ENCODE measurements around the gene FAM131B.

DNA sequence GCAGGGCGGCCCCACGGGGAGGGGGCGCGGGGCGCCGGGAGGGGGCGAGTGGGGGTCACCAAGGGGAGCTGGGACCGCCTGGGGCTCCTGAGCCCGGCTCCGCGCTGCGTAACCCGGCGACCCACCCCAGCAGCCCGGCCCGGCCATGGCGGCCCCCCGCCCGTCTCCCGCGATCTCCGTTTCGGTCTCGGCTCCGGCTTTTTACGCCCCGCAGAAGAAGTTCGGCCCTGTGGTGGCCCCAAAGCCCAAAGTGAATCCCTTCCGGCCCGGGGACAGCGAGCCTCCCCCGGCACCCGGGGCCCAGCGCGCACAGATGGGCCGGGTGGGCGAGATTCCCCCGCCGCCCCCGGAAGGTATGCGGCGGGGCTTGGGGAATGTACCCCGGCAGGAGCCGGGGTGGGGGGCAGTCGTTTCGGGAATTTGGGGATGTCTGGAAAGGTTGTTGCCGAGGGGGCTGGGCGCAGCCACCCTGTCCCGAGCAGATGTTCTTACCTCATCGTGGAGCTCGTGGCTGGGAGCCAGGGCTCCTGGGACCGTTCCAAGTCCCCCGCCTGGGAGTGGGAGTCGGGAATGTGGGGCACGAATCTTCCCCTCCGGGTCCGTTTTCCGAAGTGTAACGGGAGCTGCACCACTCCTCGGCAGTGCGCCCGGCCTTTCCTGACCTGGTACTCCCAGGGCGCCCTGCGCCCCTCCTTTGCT lies 19.1 kb upstream of the FAM131B start:
- no peak for TF ChIP-seq SMAD3 (CRISPR knock-in tag; IDR thresholded peaks at IDR 0.05; ENCODE audit: borderline replicate concordance)
- TF ChIP-seq, protein P1, sequence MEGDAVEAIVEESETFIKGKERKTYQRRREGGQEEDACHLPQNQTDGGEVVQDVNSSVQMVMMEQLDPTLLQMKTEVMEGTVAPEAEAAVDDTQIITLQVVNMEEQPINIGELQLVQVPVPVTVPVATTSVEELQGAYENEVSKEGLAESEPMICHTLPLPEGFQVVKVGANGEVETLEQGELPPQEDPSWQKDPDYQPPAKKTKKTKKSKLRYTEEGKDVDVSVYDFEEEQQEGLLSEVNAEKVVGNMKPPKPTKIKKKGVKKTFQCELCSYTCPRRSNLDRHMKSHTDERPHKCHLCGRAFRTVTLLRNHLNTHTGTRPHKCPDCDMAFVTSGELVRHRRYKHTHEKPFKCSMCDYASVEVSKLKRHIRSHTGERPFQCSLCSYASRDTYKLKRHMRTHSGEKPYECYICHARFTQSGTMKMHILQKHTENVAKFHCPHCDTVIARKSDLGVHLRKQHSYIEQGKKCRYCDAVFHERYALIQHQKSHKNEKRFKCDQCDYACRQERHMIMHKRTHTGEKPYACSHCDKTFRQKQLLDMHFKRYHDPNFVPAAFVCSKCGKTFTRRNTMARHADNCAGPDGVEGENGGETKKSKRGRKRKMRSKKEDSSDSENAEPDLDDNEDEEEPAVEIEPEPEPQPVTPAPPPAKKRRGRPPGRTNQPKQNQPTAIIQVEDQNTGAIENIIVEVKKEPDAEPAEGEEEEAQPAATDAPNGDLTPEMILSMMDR (IDR thresholded peaks at IDR 0.05), result no peak
- no peak for TF ChIP-seq TCF7 (CRISPR knock-in tag; IDR thresholded peaks at IDR 0.05; ENCODE audit: low read depth)
- TF ChIP-seq CREM (CRISPR knock-in tag; IDR thresholded peaks at IDR 0.05), result no peak
- TF ChIP-seq USF1 (CRISPR knock-in tag; IDR thresholded peaks at IDR 0.05), result no peak
- TF ChIP-seq, protein P2, sequence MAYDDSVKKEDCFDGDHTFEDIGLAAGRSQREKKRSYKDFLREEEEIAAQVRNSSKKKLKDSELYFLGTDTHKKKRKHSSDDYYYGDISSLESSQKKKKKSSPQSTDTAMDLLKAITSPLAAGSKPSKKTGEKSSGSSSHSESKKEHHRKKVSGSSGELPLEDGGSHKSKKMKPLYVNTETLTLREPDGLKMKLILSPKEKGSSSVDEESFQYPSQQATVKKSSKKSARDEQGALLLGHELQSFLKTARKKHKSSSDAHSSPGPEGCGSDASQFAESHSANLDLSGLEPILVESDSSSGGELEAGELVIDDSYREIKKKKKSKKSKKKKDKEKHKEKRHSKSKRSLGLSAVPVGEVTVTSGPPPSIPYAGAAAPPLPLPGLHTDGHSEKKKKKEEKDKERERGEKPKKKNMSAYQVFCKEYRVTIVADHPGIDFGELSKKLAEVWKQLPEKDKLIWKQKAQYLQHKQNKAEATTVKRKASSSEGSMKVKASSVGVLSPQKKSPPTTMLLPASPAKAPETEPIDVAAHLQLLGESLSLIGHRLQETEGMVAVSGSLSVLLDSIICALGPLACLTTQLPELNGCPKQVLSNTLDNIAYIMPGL (CRISPR knock-in tag; IDR thresholded peaks at IDR 0.05), result 0 out of 2 replicates have a peak, but pooled peaks have one; percentile 62
- no peak for TF ChIP-seq ZNF232 (CRISPR knock-in tag; IDR thresholded peaks at IDR 0.05)
- TF ChIP-seq TEAD4 (CRISPR knock-in tag; IDR thresholded peaks at IDR 0.05), result no peak
